ENCODE results near the gene FLAD1. TPM values are rescaled to one million over a fixed set of nuclear protein-coding genes. Genes with fewer than 3 reads are reported as not detected.

Gene FLAD1
- total RNA-seq, 1 experiment from 2014 or later, result 49.5 TPM

GRCh38 chr1:154951901-154952657, 31.1 kb upstream of the FLAD1 start:
- no peak for DNase-seq (ENCODE audit: low read depth)

- no peak for DNase-seq (ENCODE audit: low read depth)
These were observed 30.5 kb upstream of the FLAD1 start for GRCh38 chr1:154952664-154953063.

- no peak for DNase-seq (ENCODE audit: low read depth)
These were observed 29.5 kb upstream of the FLAD1 start for GRCh38 chr1:154953611-154954038.

- no peak for DNase-seq (ENCODE audit: low read depth)
These were observed 28.6 kb upstream of the FLAD1 start for GRCh38 chr1:154954541-154954940.

- peak; percentile 71 for DNase-seq (ENCODE audit: low read depth)
These were observed 28.0 kb upstream of the FLAD1 start for GRCh38 chr1:154955039-154955717.

- peak; percentile 89 for DNase-seq (ENCODE audit: low read depth)
These were observed 27.2 kb upstream of the FLAD1 start, which contains the start of gene PBXIP1 for GRCh38 chr1:154955718-154956543. Gene PBXIP1 (minus strand): TSS chr1:154956099. CDS start chr1:154953721, 2,378 bp downstream.

- no peak for DNase-seq (ENCODE audit: low read depth)
These were observed 26.6 kb upstream of the FLAD1 start for GRCh38 chr1:154956544-154956941.

- no peak for DNase-seq (ENCODE audit: low read depth)
These were observed 26.0 kb upstream of the FLAD1 start for GRCh38 chr1:154957091-154957657.

- no peak for DNase-seq (ENCODE audit: low read depth)
These were observed 25.1 kb upstream of the FLAD1 start for GRCh38 chr1:154958036-154958435.

- DNase-seq (ENCODE audit: low read depth), result no peak
These were observed 24.3 kb upstream of the FLAD1 start for GRCh38 chr1:154958681-154959425.

GRCh38 chr1:154959426-154959780, 23.7 kb upstream of the FLAD1 start:
- DNase-seq (ENCODE audit: low read depth), result no peak

GRCh38 chr1:154960446-154961136, 22.6 kb upstream of the FLAD1 start:
- DNase-seq (ENCODE audit: low read depth), result no peak

- DNase-seq (ENCODE audit: low read depth), result peak; percentile 72
These were observed 21.7 kb upstream of the FLAD1 start, which contains the start of gene PYGO2 for GRCh38 chr1:154961207-154962155. Gene PYGO2 (minus strand): TSS chr1:154961782. CDS start chr1:154961576, 206 bp downstream.

- DNase-seq (ENCODE audit: low read depth), result no peak
These were observed 20.9 kb upstream of the FLAD1 start for GRCh38 chr1:154962156-154962749.

- no peak for DNase-seq (ENCODE audit: low read depth)
These were observed 20.3 kb upstream of the FLAD1 start for GRCh38 chr1:154962795-154963330.

GRCh38 chr1:154963643-154964042, 19.5 kb upstream of the FLAD1 start:
- DNase-seq (ENCODE audit: low read depth), result no peak

GRCh38 chr1:154964359-154964758, 18.8 kb upstream of the FLAD1 start:
- no peak for DNase-seq (ENCODE audit: low read depth)

- no peak for DNase-seq (ENCODE audit: low read depth)
These were observed 17.0 kb upstream of the FLAD1 start for GRCh38 chr1:154966111-154966510.
